Astrocyte (in vitro differentiated cells and primary cell): Measurements from ENCODE around the gene AMMECR1.

Source experiments
- CTCF ChIP-seq: IDR thresholded peaks from 2 replicates; pipeline ENCODE4 v1.5.1; 2011; ENCODE audit warnings: low read depth, mild to moderate bottlenecking, inconsistent platforms, low read length, moderate library complexity; ENCODE audit not compliant: insufficient read depth
- EZH2 ChIP-seq: IDR thresholded peaks from 2 replicates; pipeline ENCODE4 v1.6.1; 2012; ENCODE audit warnings: mild to moderate bottlenecking, low read length, inconsistent platforms; ENCODE audit not compliant: insufficient read depth

GRCh38 chrX:110167952-110168451 is 149.9 kb downstream of the AMMECR1 start:
- TF ChIP-seq CTCF (peak; percentile 27), EZH2 (no peak)
